Measurements from ENCODE around the gene C16orf74.

DNA sequence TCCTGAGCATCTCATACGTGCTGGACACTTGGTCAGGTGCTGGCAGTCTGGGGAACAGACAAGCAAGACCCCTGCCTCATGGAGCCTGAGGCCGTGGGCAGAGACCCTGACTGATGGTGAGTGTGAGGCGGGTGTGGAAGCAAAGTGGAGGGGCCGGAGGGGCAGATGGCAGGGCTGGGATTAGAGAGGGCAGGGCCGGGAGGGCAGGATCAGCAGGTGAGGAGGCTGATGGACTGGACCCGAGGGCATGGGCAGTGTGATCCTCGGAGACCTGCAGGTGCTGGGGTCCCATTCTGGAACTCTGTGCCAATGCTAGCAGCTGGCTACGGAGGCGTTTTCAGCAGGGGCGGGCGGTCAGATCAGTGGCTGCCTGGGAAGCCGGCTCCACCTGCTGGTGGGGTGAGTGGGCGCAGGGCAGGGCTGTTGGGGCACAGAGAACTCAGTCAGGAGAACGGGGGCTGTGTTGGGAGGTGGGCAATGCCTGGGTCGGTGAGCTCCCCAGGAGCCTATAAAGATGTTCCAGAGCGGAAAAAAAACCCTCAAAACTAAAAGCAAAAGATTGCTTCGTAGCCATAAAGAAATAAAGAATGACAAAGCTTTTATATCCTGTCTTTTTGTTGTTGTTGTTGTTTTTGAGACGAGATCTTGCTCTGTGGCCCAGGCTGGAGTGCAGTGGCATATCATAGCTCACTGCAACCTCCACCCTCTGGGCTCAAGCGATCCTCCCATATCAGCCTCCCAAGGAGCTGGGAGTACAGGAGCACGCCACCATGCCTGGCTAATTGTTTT, 8.9 kb upstream of the C16orf74 start:
- TF ChIP-seq POLR2A (IDR thresholded peaks at IDR 0.05) (no peak), CTCF (IDR thresholded peaks at IDR 0.05) (peak in 5 of 7 experiments; percentile 28 to 67 (median 39)), POLR2AphosphoS5 (IDR thresholded peaks at IDR 0.05) (no peak)
